GM12892 (cell line): ENCODE measurements around the gene GNGT2.

Source experiments
- POLR2A ChIP-seq: IDR thresholded peaks from 2 replicates; pipeline ENCODE4 v1.6.1; 2011; ENCODE audit warnings: low read depth, low read length, control low read depth
- POLR2AphosphoS5 ChIP-seq: IDR thresholded peaks from 2 replicates; pipeline ENCODE4 v1.6.1; 2011; ENCODE audit warnings: low read depth, low read length, control low read depth

GRCh38 chr17:49213847-49214246 lies 3.5 kb upstream of the GNGT2 start:
- no peak for TF ChIP-seq POLR2AphosphoS5
- no peak for TF ChIP-seq POLR2A
